Progenitor cell of endocrine pancreas (in vitro differentiated cells): ENCODE results near the gene HOXC10. TPM values are rescaled to one million over a fixed set of nuclear protein-coding genes. Genes with fewer than 3 reads are reported as not detected.

Experiments used
- DNase-seq: peaks from one replicate; pipeline ENCODE4 v3.0.0; 2021; ENCODE audit warnings: low spot score; ENCODE audit not compliant: unreplicated experiment
- H3K27ac Mint-ChIP-seq: 2 replicates; pipeline ENCODE4 v1.8.0; 2021; ENCODE audit warnings: mild to moderate bottlenecking, moderate library complexity, mixed read lengths
- H3K27me3 Mint-ChIP-seq: 2 replicates; pipeline ENCODE4 v1.8.0; 2021; ENCODE audit warnings: mixed read lengths
- H3K36me3 Mint-ChIP-seq: 2 replicates; pipeline ENCODE4 v1.8.0; 2022; ENCODE audit warnings: mixed read lengths; ENCODE audit not compliant: insufficient read depth
- H3K4me1 Mint-ChIP-seq: 2 replicates; pipeline ENCODE4 v1.8.0; 2021; ENCODE audit warnings: low read depth, mixed read lengths
- H3K4me3 Mint-ChIP-seq: 2 replicates; pipeline ENCODE4 v1.8.0; 2021; ENCODE audit warnings: low read depth, mild to moderate bottlenecking, moderate library complexity, mixed read lengths
- H3K9me3 Mint-ChIP-seq: 2 replicates; pipeline ENCODE4 v1.8.0; 2021; ENCODE audit warnings: low read depth, mixed read lengths
- total RNA-seq: library from RNA; stranded (reverse); gene quantifications from 2 replicates; pipeline ENCODE4 v1.2.1, GENCODE V29; 2021
- TF ChIP-seq, protein P1 (sequence below): fragments of 200-600 bp; sonication (generic); IDR thresholded peaks from one replicate; pipeline ENCODE4 v1.5.0; 2021; ENCODE audit warnings: antibody characterized with exemption, mild to moderate bottlenecking; ENCODE audit not compliant: unreplicated experiment

The HOXC10 gene
- total RNA-seq, 1 donor from 2014 or later = not detected

DNA sequence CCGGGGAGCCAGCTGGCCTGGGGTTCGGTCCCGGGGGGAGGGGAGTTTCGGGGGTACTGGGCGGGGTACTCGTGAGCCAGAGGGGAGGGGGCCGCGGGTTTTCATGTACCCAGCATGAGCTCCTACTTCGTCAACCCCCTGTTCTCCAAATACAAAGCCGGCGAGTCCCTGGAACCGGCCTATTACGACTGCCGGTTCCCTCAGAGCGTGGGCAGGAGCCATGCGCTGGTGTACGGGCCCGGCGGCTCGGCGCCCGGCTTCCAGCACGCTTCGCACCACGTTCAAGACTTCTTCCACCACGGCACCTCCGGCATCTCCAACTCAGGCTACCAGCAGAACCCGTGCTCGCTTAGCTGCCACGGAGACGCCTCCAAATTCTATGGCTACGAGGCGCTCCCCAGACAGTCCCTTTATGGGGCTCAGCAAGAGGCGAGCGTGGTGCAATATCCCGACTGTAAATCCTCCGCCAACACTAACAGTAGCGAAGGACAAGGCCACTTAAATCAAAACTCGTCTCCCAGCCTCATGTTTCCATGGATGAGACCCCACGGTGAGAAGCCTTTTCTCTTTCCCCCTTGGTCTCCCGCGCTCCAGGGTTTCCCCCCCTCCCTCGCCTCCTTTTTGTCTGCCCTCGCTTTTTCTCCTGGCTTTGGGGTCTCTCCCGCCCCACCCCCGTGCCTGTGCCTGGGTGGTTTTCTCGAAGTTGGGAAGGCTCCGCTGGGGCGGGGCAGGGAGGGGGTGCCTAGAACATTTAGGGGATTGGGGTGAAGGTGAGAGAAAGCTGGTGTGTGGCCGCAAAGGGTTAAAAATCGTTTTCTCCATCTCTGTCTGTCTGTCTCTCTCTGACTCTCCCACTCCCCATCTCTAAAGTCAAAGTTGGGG, 24.5 kb downstream of the HOXC10 start:
- peak overlapping the region; percentile 21 for H3K4me3 Mint-ChIP-seq
- TF ChIP-seq, protein P1, sequence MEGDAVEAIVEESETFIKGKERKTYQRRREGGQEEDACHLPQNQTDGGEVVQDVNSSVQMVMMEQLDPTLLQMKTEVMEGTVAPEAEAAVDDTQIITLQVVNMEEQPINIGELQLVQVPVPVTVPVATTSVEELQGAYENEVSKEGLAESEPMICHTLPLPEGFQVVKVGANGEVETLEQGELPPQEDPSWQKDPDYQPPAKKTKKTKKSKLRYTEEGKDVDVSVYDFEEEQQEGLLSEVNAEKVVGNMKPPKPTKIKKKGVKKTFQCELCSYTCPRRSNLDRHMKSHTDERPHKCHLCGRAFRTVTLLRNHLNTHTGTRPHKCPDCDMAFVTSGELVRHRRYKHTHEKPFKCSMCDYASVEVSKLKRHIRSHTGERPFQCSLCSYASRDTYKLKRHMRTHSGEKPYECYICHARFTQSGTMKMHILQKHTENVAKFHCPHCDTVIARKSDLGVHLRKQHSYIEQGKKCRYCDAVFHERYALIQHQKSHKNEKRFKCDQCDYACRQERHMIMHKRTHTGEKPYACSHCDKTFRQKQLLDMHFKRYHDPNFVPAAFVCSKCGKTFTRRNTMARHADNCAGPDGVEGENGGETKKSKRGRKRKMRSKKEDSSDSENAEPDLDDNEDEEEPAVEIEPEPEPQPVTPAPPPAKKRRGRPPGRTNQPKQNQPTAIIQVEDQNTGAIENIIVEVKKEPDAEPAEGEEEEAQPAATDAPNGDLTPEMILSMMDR = no peak

GRCh38 chr12:54010053-54010971, 25.4 kb downstream of the HOXC10 start:
- H3K4me3 Mint-ChIP-seq = no peak overlapping the region
- TF ChIP-seq, protein P1 = no peak
- H3K9me3 Mint-ChIP-seq = no peaks in the 10 kb centered on the region
- H3K4me1 Mint-ChIP-seq = peaks cover 6% of the 10 kb centered on the region
- peaks cover 98% of the 10 kb centered on the region for H3K27me3 Mint-ChIP-seq
- no peak overlapping the region for H3K27ac Mint-ChIP-seq
- H3K36me3 Mint-ChIP-seq = no peaks in the 10 kb centered on the region
- DNase-seq = no peak

More for the DNA sequence above, 24.5 kb downstream of the HOXC10 start:
- Mint-ChIP-seq H3K27ac (no peak overlapping the region), H3K4me1 (peaks cover 6% of the 10 kb centered on the region), H3K27me3 (peaks cover 98% of the 10 kb centered on the region), H3K36me3 (no peaks in the 10 kb centered on the region), H3K9me3 (no peaks in the 10 kb centered on the region)
- DNase-seq = no peak

GRCh38 chr12:54010972-54011664, 26.2 kb downstream of the HOXC10 start:
- H3K27ac Mint-ChIP-seq = no peak overlapping the region
- H3K36me3 Mint-ChIP-seq = no peaks in the 10 kb centered on the region
- H3K27me3 Mint-ChIP-seq = peaks cover 98% of the 10 kb centered on the region
- H3K9me3 Mint-ChIP-seq = no peaks in the 10 kb centered on the region
- TF ChIP-seq, protein P1 = no peak
- H3K4me3 Mint-ChIP-seq = no peak overlapping the region
- H3K4me1 Mint-ChIP-seq = peaks cover 5% of the 10 kb centered on the region
- DNase-seq = no peak

DNA sequence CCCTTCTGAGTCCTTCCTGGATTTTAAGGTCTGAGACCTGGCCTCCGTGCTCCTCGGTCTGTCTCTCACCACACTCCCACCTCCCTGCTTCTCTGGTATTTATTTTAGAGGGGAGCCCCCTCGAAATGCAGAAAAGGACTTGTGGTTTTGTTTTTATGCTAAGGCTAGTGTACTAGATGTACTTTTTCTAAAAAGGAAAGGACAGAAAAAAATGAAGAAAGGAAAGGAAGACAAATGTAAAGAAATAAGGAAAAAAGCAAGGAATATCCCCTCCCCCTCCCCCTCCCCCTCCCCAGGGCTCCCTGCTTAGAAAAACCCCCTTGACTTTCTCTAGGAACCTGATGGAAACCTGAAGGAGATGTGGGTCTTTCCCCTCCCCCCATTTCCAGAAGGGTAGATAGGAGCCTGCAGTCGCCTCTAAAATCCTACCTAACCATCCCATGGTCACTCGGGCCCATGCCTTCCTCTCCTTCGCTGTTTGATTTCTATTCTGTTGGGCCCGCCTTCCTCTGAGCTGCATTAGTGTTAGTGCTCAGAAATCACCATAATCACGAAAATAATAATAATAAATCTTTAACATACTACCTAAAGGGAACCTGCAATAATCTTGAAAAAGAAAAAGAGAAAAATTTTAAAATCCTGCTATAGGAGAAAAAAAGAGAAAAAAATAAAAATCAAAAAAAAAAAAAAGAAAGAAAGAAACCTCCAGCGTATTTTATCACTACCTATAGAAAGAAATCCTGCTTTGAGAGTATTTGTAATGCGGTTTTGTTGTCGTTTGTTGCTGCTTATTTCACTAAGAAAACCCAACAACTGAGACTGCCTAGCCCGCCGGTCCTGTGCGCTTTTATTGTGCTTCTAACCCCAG, 27.0 kb downstream of the HOXC10 start:
- Mint-ChIP-seq H3K9me3 (no peaks in the 10 kb centered on the region), H3K27me3 (peaks cover 98% of the 10 kb centered on the region), H3K27ac (no peak overlapping the region), H3K4me1 (peaks cover 3% of the 10 kb centered on the region), H3K4me3 (no peak overlapping the region), H3K36me3 (no peaks in the 10 kb centered on the region)
- TF ChIP-seq, protein P1 = no peak
- DNase-seq = no peak
